OCI-LY3 (cell line): ENCODE results near the gene NHEJ1.

Experiments used
- H2AFZ ChIP-seq: fragments of 200-600, 300-600 bp; shearing (Covaris generic); 2 replicates; pipeline ENCODE4 v1.6.0; 2014; ENCODE audit warnings: antibody characterized with exemption, low read depth, low read length
- H3K27ac ChIP-seq: fragments of 200-600, 300-600 bp; sonication (generic); 2 replicates; pipeline ENCODE4 v1.5.1; 2014; ENCODE audit warnings: mild to moderate bottlenecking, low read length, moderate library complexity, mixed read lengths
- H3K27me3 ChIP-seq: fragments of 200-600, 300-600 bp; sonication (generic); 2 replicates; pipeline ENCODE4 v1.6.1; 2014; ENCODE audit warnings: low read depth, low read length, mixed read lengths
- H3K36me3 ChIP-seq: fragments of 200-600, 300-600 bp; sonication (generic); replicated peaks from 2 replicates; pipeline ENCODE3; 2014; ENCODE audit warnings: low read depth, low read length, mixed read lengths
- H3K4me1 ChIP-seq: fragments of 300-600, 200-600 bp; sonication (generic); 2 replicates; pipeline ENCODE4 v1.6.1; 2014; ENCODE audit warnings: low read length, mixed read lengths
- H3K4me2 ChIP-seq: fragments of 200-600, 300-600 bp; sonication (generic); 2 replicates; pipeline ENCODE4 v1.6.1; 2014; ENCODE audit warnings: low read length, mixed read lengths
- H3K4me3 ChIP-seq: fragments of 300-600, 200-600 bp; sonication (generic); 2 replicates; pipeline ENCODE4 v1.5.1; 2014; ENCODE audit warnings: antibody characterized with exemption, mild to moderate bottlenecking, low read length, moderate library complexity
- H3K79me2 ChIP-seq: fragments of 300-600, 200-600 bp; shearing (Covaris generic); 2 replicates; pipeline ENCODE4 v1.6.1; 2014; ENCODE audit warnings: mild to moderate bottlenecking, low read length, mixed read lengths
- H3K9ac ChIP-seq: fragments of 300-600, 200-600 bp; shearing (Covaris generic); 2 replicates; pipeline ENCODE4 v1.6.0; 2014; ENCODE audit warnings: mild to moderate bottlenecking, low read length, moderate library complexity
- H3K9me3 ChIP-seq: fragments of 200-600, 300-600 bp; shearing (Covaris generic); 2 replicates; pipeline ENCODE4 v1.6.1; 2014; ENCODE audit warnings: low read length, mixed read lengths; ENCODE audit not compliant: insufficient read depth
- H4K20me1 ChIP-seq: fragments of 200-600, 300-600 bp; sonication (generic); 2 replicates; pipeline ENCODE4 v1.6.1; 2016; ENCODE audit warnings: low read length, mixed read lengths; ENCODE audit not compliant: insufficient read depth
- CTCF ChIP-seq: fragments of 200-600, 300-600 bp; sonication (generic); IDR thresholded peaks from 2 replicates; pipeline ENCODE4 v1.5.1; 2014; ENCODE audit warnings: antibody characterized with exemption, low read length, low read depth
- EZH2phosphoT487 ChIP-seq: fragments of 200-600 bp; shearing (Covaris generic); IDR thresholded peaks from 2 replicates; pipeline ENCODE4 v1.6.1; 2018; ENCODE audit warnings: antibody characterized with exemption, mixed run types, low read depth

NHEJ1 gene

DNA sequence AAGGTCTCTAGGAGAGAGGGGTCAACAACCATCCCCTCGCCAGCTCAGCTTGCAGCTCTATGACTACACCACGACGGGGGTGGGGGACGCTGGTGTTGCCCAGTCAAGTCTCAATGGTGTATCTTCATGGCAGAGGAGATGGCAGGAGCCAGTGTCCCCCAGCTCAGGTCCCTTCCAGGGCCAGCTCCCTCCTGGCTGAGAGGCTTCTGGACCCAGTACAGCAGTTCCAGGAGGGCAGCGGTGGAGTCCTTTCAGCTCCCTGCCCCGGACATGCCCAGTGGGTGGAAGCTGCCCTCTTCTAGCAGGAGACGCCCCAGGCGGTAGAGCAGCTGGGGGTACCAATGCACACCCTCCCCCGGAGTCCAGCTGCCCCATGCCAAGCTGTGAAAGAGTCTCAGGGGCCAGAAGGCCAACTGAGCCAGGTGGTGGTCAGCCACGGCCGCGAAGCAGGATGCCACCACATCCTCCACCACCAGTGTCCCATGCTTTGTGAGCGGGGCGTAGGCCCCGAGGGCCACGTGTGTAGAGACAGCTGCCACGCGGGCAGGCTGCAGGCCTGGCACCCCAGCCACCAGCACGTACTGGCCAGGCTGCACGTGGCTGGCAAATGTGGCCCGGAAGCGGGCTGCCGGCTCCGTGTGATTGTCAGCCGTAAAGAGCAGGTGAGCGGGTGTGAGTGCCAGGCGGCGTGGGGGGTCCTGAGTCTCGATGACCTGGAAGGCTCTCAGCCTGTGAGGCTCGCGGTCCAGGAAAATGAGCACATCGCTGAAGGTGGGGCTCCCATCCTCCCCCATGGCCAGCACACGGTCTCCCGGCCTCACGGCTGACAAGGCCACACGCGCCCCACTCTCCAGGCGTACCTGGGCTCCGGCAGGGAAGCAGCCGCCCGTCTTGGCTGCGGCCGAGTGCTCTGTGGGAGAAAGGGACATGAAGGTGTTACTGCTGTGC lies 105.4 kb downstream of the NHEJ1 start:
- H4K20me1 ChIP-seq: no peaks in the 10 kb centered on the region

DNA sequence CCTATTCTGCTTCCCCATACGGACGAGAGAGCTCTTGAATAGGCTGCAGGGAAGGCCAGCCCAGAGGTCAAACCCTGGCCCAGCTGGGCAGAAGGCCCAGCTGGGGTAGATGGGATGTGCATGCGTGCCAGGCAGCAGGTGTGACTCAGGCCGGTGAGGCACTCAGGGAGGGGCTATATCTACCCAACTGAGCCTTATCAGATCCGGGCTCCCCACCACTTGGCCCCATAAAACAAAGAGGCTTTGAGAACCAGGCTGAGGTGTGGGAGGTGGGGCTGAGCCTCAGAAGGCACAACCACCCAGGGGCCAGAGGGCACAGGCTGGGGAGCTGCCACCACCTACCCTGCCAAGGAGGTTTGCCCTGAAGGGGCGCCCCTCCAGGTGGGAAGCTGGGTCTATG lies 111.3 kb downstream of the NHEJ1 start:
- H3K27ac ChIP-seq: no peak overlapping the region
- H3K27me3 ChIP-seq: no peaks in the 10 kb centered on the region
- H3K9ac ChIP-seq: no peak overlapping the region
- H3K4me3 ChIP-seq: no peak overlapping the region
- H3K79me2 ChIP-seq: no peaks in the 10 kb centered on the region
- H4K20me1 ChIP-seq: no peaks in the 10 kb centered on the region
- TF ChIP-seq CTCF (no peak), EZH2phosphoT487 (no peak)
- H3K4me1 ChIP-seq: no peaks in the 10 kb centered on the region
- no peaks in the 10 kb centered on the region for H3K36me3 ChIP-seq
- H3K9me3 ChIP-seq: no peaks in the 10 kb centered on the region
- no peak overlapping the region for H2AFZ ChIP-seq
- H3K4me2 ChIP-seq: no peak overlapping the region

More for the DNA sequence above, 105.4 kb downstream of the NHEJ1 start:
- Histone ChIP-seq H3K27ac (no peak overlapping the region), H3K4me2 (no peak overlapping the region), H3K79me2 (no peaks in the 10 kb centered on the region), H3K9ac (no peak overlapping the region), H3K36me3 (no peaks in the 10 kb centered on the region), H3K27me3 (no peaks in the 10 kb centered on the region), H3K4me1 (no peaks in the 10 kb centered on the region), H2AFZ (no peak overlapping the region), H3K4me3 (no peak overlapping the region), H3K9me3 (no peaks in the 10 kb centered on the region)
- TF ChIP-seq EZH2phosphoT487 (no peak), CTCF (no peak)

GRCh38 chr2:219045937-219046550 lies 114.6 kb downstream of the NHEJ1 start:
- Histone ChIP-seq H3K27me3 (no peaks in the 10 kb centered on the region), H3K9me3 (no peaks in the 10 kb centered on the region)
- TF ChIP-seq EZH2phosphoT487: no peak
- TF ChIP-seq CTCF: no peak

DNA sequence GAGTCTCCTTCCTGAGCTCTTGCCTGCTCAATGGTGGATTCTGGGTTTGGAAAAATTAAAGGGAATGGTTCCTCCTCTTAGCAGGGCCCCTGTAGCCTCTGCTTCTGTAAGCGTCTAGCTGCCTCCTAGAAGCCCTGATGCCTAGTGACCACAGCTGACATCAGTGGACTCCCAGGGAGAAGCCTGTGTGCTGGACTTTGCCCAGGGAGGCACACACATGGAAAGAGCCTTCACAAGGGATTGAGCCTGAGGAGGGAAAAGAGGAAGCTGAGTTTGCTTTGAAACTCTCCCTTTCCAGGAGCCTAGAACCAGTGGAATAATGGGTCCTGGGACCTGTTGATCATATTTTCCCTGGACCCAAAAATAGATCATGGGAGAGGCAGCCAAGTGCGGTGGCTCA lies 117.9 kb downstream of the NHEJ1 start:
- no peak overlapping the region for H3K4me2 ChIP-seq
- H3K27ac ChIP-seq: no peak overlapping the region
- no peak overlapping the region for H3K9ac ChIP-seq
- H2AFZ ChIP-seq: no peak overlapping the region
- H4K20me1 ChIP-seq: no peaks in the 10 kb centered on the region
- TF ChIP-seq EZH2phosphoT487 (no peak), CTCF (no peak)
- H3K79me2 ChIP-seq: no peaks in the 10 kb centered on the region
- H3K27me3 ChIP-seq: peaks cover 4% of the 10 kb centered on the region; the same call in 1 of the 2 replicates
- no peak overlapping the region for H3K4me3 ChIP-seq
- no peaks in the 10 kb centered on the region for H3K9me3 ChIP-seq
- H3K4me1 ChIP-seq: no peaks in the 10 kb centered on the region
- H3K36me3 ChIP-seq: no peaks in the 10 kb centered on the region

More at GRCh38 chr2:219045937-219046550, 114.6 kb downstream of the NHEJ1 start:
- Histone ChIP-seq H3K4me3 (no peak overlapping the region), H3K4me2 (no peak overlapping the region), H3K79me2 (no peaks in the 10 kb centered on the region), H3K9ac (no peak overlapping the region), H3K4me1 (no peaks in the 10 kb centered on the region), H4K20me1 (no peaks in the 10 kb centered on the region), H3K36me3 (no peaks in the 10 kb centered on the region), H2AFZ (no peak overlapping the region), H3K27ac (no peak overlapping the region)
